Measurements from ENCODE around the gene FKBP15.
"Not testable (repeated sequence)": the region's sequence is repeated elsewhere in the genome, so short reads cannot be mapped to it uniquely, and the experiment has no call there.

The FKBP15 gene

DNA sequence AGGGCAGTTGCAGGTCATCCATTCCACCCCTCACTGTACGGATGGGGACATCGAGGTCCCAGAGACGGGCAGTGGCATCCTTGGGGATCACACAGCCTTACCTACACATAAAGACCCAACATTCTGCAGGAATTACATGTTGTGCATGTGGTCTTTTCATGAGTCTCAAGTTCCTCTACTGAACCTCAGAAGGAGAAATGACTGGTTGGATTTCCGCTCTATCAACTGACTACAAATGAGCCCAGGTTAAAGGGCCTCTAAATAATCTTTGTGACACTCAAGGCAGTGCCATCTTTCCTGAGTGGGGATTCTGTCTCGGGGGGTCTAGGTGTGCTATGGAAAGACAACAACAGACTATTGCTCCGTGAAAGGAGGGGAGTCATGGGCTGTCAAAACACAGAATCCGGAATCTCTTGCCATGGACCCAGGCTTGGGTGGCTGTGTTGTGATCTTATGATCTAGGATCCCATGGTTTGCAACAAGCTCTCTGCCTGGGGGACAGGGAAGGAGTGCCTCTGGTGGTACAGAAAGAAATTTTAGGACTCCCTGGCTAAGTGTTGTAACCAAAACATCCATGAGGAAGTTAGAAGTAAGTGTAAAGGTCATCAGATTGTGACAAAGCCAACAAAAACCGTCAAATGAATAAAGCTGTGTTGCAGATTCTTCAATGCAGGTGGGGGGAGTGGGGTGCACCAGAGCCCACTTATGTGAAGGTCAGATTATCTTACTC is 72.1 kb downstream of the FKBP15 start:
- no peak for DNase-seq

DNA sequence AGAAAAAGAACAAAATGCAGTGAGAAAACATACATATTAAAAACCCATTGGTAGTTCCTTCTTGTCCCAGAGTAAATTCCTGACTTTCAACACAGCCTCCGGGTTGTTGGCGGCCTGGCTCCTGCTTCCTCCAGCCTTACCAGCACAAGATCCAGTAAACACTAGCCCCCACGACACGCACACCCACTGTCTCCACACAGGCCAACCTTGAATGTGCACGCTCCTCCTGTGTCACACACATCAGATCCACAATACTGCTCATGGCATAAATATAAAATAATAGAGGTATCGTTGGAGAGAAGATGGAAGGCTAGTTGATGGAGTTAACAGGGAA is 72.7 kb downstream of the FKBP15 start:
- DNase-seq, result no peak

DNA sequence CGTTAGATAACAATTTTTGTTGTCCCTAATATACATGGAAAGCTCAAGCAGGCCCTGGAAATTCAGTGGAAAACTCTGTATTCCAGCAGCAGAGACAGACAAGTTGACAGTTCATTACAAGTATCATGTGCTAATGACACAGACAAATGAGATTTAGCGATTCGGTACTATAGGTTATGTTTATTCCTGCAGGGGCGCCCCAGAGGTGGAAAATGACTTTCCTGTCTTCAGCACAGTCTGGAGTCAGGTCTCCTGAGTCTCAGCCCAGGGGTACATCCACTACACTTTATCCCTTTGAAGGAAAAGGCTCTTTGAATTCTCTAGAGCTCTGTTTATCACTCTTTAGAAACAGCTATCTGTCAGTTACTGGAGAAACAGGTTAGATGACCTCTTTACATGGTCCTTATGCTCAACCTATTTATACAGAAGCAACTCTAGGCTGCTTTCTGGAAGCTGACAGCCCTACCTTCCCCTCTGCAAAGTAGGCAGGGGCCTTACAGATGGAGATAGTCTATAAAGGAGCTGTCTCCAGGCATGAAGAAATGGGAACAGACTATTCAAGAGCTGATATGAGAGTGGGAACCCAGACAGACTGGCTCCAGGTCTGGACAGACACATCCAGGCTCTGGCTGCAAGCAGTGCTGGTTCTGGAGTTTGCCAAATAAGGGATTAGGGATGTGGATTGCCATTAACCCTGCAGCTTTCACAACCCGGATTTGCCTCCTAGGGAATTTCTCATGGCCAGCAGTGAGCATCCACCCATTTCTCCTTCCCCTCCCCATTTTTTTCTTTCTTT is 77.4 kb downstream of the FKBP15 start:
- no peak for DNase-seq

DNA sequence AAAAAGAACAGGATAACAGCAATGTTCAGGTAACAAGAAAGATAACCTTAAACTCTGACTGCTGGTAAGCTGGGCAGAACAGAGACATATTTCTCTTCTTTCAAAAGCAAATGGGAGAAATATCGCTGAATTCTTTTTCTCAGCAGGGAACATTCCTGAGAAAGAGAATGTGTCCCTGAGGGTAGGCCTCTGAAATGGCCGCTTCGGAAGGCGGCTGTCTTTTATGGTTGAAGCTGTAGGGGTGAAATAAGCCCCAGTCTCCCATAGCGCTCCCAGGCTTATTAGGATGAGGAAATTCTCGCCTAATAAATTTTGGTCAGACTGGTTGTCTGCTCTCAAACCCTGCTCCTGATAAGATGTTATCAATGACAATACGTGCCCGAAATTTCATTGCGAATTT is 80.2 kb downstream of the FKBP15 start:
- not testable (repeated sequence) for DNase-seq

DNA sequence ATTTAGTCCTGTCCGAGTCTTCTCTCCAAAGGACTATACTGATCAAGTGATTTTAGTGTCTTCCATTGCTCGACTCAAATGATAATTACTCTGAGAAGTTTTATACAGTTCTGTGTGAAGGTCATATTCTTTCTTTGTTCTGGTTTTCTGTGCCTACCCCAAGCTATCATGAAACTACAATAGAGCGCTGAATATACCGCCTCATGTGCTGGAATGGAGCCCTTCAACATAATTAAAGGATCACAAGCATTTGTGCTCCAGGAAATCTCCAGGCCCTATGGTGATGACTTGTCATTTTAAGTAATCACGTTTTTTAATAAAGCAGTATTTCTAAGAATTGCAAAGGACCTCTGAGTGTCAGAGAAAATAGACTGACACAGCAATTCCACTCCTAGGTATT is 81.1 kb downstream of the FKBP15 start:
- no peak for DNase-seq

DNA sequence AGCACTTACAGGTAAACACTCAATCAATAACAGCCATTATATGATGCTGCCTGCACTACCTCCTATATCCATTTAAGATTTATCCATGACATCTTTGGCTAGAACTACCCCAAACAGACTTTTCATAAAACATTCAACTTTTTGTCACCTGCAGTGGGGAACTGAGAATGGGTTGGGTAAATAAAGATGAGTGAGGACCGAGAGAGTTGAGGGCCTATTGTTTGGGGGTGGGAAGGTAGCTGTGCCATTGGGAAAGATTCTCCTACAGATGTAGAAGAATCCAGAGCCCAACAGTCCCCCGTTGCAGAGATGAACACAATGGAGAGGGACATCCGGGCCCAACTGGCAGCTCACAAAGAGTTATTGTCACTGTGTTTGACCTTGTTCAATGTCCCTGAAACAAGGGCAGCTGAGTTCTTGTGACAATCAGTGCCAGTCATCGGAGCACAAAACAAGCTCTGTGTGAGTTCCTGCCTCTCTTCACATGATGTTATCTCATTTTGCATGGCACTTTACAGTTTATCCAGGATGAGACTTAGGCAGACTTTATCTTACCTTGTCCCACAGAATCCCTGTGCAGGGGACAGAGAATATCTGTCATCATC is 81.8 kb downstream of the FKBP15 start:
- DNase-seq, result no peak

DNA sequence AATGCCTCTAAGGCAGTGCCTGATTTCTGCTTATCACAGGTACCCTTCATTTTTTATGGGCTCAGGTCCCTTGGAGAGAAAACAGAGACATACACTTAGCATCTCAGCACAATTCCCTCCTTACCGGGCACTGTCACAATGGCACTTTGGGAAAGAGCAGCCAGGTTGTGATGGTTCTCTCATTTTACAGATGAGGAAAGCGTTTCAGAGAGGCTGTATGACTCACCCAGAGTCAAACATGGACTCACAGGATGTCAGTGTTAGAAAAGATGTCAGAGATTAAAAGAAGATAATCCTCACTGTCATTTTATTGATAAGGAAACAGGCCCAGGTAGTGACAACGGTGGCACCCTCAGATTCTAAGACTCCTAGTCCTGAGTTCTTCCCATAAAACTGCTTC is 82.3 kb downstream of the FKBP15 start:
- DNase-seq, result no peak

DNA sequence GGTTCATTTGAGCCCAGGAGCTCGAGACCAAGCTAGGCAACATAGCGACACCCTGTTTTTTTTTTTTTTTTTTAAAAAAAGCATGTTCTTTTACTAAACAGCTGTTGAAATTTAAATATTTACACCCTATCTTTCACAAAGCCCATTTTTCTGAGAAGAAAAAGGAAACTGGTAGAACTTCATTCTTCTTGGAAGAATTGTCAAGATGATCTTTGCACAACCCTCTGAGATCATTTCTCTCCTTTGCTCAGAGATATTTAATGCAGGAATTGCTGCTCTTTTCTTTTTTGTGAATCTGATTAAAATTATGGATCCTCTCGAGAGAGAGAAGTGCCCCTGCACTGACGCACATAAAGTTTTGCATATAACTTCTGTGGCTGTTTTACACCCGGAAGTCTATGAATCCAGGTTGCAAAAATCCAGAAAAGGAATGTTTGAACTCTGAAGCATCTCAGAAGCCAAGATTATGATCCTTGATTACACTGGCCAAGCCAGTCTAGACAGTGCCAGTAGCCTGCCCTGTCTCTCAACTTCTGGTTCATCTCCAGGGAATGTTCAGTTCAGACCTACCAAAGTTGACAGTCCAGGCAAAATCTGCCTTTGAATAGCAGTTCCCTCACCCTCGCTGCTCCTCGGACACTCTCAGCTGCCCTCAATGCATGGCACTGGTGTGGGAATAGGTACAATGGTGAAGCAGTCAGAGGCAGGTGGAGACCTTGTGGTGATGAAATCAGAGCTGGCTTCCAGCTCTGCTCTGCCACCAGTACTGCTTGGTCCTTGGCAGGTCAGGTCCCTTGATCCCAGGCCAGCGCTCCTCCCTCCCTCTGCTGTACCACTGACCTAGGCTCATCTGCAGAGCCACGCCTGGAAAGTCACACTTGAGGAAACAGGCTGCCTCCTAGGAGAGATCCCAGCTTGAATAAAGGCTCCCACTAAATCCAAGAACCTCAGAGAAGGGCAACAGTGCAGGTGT is 83.6 kb downstream of the FKBP15 start:
- no peak for DNase-seq

DNA sequence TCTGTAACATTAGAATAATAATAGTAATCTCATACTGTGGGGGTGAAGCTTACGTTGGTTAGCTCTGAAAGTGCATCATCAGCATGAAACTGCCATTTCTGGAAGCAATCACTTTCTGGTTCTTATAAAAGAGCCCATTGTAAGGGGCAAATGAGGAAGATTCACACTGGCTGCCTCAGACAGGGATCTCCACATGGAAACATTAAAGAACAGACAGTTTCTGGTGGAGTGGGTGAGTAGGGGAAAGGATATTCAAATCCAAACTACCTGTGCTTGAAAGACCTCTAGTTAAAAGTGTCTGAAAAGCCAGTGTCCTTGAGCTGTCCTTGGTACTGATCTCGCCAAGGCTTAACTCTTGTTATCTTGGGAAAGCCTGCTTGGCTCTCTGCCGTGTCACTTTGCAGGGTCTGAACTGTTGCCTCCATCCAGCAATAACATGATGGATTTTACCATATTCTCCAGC is 89.4 kb downstream of the FKBP15 start:
- no peak for DNase-seq

DNA sequence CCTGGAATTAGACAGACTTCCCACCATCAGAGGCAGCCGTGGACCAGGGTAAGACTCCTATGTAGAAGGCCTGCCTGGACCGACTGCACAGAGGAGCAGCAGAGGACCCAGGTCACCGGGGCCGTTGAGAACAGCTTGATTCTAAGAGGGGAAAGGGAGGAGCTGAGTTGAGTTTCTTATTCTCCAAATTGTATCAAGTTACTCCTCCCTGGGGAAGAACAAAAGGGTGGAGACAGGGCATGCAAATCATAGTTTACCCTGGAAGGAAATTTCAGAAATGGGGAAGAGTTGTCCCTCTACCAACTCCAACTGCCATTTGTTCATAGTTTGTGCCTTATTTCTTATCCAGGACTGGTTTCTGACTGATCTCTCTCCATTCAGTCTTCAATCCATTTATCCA is 91.2 kb downstream of the FKBP15 start:
- DNase-seq, result no peak

DNA sequence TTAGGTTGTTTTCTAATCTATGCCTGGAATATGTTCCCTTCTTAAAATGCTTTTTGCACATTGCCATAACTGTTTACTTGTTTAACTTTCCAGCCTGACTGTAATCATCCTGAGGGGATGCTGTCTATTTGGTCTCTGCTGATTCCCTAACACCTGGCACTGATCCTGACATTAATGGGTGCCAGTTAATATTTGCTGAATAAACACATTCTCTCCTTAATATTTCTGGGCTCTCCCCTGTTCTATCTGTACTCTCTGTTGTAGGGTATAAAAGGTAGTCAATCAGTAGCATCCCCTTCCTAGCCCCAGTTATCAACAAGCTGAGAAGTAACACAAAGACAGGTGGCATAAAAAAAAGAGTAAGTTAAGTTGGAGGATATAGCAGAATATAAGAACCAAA is 91.6 kb downstream of the FKBP15 start:
- DNase-seq, result no peak

DNA sequence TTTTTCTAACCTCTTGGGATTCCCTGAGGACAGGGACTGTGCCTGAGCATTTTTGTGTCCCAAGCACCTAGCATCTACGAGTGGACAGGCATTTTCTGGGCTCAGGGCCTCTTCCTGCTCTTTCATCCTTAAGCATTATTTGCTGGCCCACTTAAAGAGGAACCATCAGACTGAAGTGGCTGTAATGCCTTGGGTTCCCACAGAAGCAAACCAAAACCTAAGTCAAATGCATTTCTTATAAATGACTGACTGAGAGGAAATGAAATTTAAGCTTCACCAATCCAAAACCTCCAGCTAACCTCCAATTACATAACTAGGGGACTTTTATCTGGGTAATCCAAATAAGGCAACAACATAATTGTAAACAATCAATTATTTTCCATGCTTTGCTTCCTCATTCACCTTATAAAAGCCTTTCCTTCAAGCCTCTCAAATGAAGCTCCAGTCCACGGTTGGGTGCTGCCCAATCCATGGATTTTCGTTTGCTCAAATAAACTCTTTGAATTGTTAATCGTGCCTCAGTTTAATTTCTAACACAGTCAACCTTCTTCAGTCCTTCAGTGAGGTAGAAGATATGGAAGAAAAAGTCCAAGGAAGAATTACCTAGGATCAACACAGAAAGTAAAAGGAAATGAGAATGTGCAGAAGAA is 95.6 kb downstream of the FKBP15 start:
- DNase-seq, result no peak

DNA sequence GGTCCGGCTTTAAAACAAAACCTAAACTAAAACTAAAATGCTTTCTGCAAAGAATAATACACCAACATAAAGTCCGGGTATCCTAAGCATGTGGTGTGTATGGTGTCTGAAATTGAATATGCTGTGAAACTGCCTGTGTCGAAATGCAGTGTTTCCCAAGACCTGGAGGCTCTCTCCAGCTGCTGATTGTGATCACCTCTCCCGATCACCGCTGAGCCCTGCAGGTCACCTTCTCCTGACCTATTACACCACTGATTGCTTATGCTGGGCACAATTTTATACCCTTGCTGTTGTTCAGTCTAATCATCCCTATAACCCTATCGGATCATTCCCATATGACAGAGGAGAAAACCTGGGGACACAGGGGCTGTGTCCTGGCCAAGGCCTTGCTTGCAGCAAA is 102.2 kb downstream of the FKBP15 start:
- DNase-seq, result not testable (repeated sequence)

Measured in T1000 (cell line).